Measurements from ENCODE around the gene PIWIL4. TPM values are rescaled to one million over a fixed set of nuclear protein-coding genes. Genes with fewer than 3 reads are reported as not detected.

Gene PIWIL4
- total RNA-seq, 3 donors from 2014 or later, result 5.0 to 11.5 (median 5.9) TPM

DNA sequence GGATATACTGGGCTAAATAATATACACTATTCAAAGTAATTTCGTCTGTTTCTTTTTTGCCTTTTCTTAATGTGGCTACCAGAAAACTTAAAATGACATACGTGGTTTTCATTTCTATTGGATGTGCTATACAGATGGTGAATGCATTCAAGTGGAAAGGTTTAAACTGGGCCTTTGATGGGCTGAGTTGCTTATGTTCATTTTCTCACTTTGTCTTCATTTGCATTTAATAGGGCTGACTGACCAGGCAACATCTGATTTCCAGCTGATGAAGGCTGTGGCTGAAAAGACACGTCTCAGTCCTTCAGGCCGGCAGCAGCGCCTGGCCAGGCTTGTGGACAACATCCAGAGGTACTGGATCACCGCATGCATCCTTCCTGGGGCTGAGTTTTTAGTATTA, 27.9 kb downstream of the PIWIL4 start:
- no peak overlapping the region for H3K4me3 ChIP-seq
- H3K36me3 ChIP-seq (ENCODE audit: low read depth), result no peaks in the 10 kb centered on the region
- intact Hi-C loops (cut with DNase I, micrococcal nuclease), result no loop called here
- H3K9me3 ChIP-seq, result no peaks in the 10 kb centered on the region
- ATAC-seq, result no peak
- H3K4me1 ChIP-seq (ENCODE audit: low read depth), result no peaks in the 10 kb centered on the region
- DNase-seq, result no peak
- TF ChIP-seq, protein P1, sequence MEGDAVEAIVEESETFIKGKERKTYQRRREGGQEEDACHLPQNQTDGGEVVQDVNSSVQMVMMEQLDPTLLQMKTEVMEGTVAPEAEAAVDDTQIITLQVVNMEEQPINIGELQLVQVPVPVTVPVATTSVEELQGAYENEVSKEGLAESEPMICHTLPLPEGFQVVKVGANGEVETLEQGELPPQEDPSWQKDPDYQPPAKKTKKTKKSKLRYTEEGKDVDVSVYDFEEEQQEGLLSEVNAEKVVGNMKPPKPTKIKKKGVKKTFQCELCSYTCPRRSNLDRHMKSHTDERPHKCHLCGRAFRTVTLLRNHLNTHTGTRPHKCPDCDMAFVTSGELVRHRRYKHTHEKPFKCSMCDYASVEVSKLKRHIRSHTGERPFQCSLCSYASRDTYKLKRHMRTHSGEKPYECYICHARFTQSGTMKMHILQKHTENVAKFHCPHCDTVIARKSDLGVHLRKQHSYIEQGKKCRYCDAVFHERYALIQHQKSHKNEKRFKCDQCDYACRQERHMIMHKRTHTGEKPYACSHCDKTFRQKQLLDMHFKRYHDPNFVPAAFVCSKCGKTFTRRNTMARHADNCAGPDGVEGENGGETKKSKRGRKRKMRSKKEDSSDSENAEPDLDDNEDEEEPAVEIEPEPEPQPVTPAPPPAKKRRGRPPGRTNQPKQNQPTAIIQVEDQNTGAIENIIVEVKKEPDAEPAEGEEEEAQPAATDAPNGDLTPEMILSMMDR (IDR thresholded peaks at IDR 0.05), result no peak

DNA sequence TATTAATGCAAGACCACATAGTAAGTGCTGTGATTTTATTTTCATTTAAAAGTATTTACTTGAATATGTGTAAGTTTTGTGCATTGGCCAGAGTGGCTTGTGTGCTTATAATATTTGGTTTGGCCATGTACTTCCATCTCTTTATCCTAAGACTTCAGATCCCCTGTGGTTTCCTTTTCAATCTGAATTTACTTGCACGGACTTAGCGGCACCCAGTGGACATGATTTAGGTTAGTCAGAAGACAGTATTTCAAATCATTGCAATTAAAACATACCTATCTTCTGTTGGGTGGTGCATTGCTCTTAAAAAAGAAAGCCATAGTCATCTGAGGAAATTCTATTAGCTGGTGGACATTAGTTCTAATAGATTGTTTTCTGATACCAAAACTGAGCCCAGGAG, 30.7 kb downstream of the PIWIL4 start:
- H3K4me1 ChIP-seq (ENCODE audit: low read depth), result no peaks in the 10 kb centered on the region
- no peaks in the 10 kb centered on the region for H3K9me3 ChIP-seq
- H3K36me3 ChIP-seq (ENCODE audit: low read depth), result no peaks in the 10 kb centered on the region
- DNase-seq (peak in 1 of 3 donors; percentile 14), ATAC-seq (no peak)
- H3K4me3 ChIP-seq, result no peak overlapping the region
- TF ChIP-seq, protein P1 (IDR thresholded peaks at IDR 0.05), result no peak
- intact Hi-C loops (cut with DNase I, micrococcal nuclease), result no loop called here

GRCh38 chr11:94599510-94599909, 32.3 kb downstream of the PIWIL4 start:
- Histone ChIP-seq H3K9me3 (no peaks in the 10 kb centered on the region), H3K4me3 (no peak overlapping the region), H3K4me1 (ENCODE audit: low read depth) (no peaks in the 10 kb centered on the region), H3K36me3 (ENCODE audit: low read depth) (no peaks in the 10 kb centered on the region)
- ATAC-seq (no peak), DNase-seq (no peak)
- TF ChIP-seq, protein P1 (IDR thresholded peaks at IDR 0.05), result no peak
- intact Hi-C loops (cut with DNase I, micrococcal nuclease), result no loop called here

- TF ChIP-seq, protein P1 (IDR thresholded peaks at IDR 0.05), result no peak
- H3K9me3 ChIP-seq, result no peaks in the 10 kb centered on the region
- intact Hi-C loops (cut with DNase I, micrococcal nuclease), result loop anchor here in 1 of 2 donors (5.0 kb wide), 1 partner anchor 80 kb away; no protein-coding TSS in a partner anchor
- H3K4me3 ChIP-seq, result no peak overlapping the region
- peak; percentile 94 for ATAC-seq
- no peaks in the 10 kb centered on the region for H3K4me1 ChIP-seq (ENCODE audit: low read depth)
- DNase-seq, result peak; percentile 65 to 88 (median 70)
- no peaks in the 10 kb centered on the region for H3K36me3 ChIP-seq (ENCODE audit: low read depth)
These were observed 35.5 kb downstream of the PIWIL4 start for GRCh38 chr11:94602430-94603372.

DNA sequence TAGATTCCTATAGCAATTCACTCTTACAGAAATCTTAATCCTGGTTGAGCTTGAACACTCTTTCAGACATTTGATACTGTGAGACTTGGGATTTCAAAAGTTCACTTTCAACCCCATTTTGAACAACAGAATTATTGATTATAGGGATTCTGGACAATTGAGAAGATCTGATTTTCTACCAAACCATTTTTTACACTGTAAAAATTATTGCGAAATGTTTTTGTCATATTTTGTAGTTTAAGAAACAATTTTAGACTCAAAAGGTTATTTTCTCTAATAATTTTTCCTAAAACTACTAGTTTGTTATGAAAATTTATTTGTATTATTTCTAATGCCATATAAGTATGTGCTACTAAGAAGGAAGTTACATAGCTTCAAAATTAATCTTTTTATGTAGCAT, 36.4 kb downstream of the PIWIL4 start:
- H3K36me3 ChIP-seq (ENCODE audit: low read depth), result no peaks in the 10 kb centered on the region
- no peak for DNase-seq
- ATAC-seq, result no peak
- H3K4me1 ChIP-seq (ENCODE audit: low read depth), result no peaks in the 10 kb centered on the region
- H3K4me3 ChIP-seq, result no peak overlapping the region
- H3K9me3 ChIP-seq, result no peaks in the 10 kb centered on the region
- intact Hi-C loops (cut with DNase I, micrococcal nuclease), result loop anchor here in 1 of 2 donors (5.0 kb wide), 1 partner anchor 81 kb away; no protein-coding TSS in a partner anchor
- TF ChIP-seq, protein P1 (IDR thresholded peaks at IDR 0.05), result no peak
